GM21447 (cell line): Measurements from ENCODE around the gene CNN1.
"Not testable (repeated sequence)": the region's sequence is repeated elsewhere in the genome, so short reads cannot be mapped to it uniquely, and the experiment has no call there.

Source experiments
- ATAC-seq: cut with Tn5 transposase; IDR thresholded peaks from one replicate; pipeline ENCODE4 v1.9.1; 2021; ENCODE audit not compliant: unreplicated experiment

CNN1 gene

GRCh38 chr19:11598746-11599145 lies 60.1 kb downstream of the CNN1 start:
- no peak for ATAC-seq

GRCh38 chr19:11599704-11600103 lies 61.1 kb downstream of the CNN1 start:
- ATAC-seq = not testable (repeated sequence)
